ENCODE data around the gene ZNF705A. TPM values are rescaled to one million over a fixed set of nuclear protein-coding genes. Genes with fewer than 3 reads are reported as not detected.
"Not testable (repeated sequence)": the region's sequence is repeated elsewhere in the genome, so short reads cannot be mapped to it uniquely, and the experiment has no call there.

ZNF705A gene
- total RNA-seq, 2 experiments from 2014 or later = 0.08 TPM; not detected in 1

GRCh38 chr12:8134398-8134930 is 22.4 kb upstream of the ZNF705A start:
- POLR2A ChIA-PET; H3K27me3 Mint-ChIP-seq; H3K4me1 Mint-ChIP-seq (ENCODE audit: low read depth); H3K9me3 ChIP-seq (ENCODE audit: control insufficient read depth in 1 of 2, insufficient read depth in 1 of 2, low read length in 2 of 2); H3K27ac Mint-ChIP-seq; H3K4me3 Mint-ChIP-seq; CTCF ChIA-PET; H3K36me3 ChIP-seq (ENCODE audit: insufficient read depth, low read length); intact Hi-C loops (cut with DNase I, micrococcal nuclease); H3K4me1 ChIP-seq (ENCODE audit: insufficient read depth, low read length); H3K27me3 ChIP-seq (ENCODE audit: control insufficient read depth in 1 of 2, insufficient read depth in 2 of 2, low read length in 2 of 2); DNase-seq; ATAC-seq (ENCODE audit: poor library complexity); H3K27ac ChIP-seq (ENCODE audit: low read depth in 1 of 2, low read length in 2 of 2); H3K4me3 ChIP-seq (ENCODE audit: low read length); H3K9me3 Mint-ChIP-seq: not testable (repeated sequence)
- peaks cover 39% of the 10 kb centered on the region for H3K36me3 Mint-ChIP-seq (ENCODE audit: low read depth)

GRCh38 chr12:8141647-8142046 is 15.2 kb upstream of the ZNF705A start:
- intact Hi-C loops (cut with DNase I, micrococcal nuclease); H3K27ac Mint-ChIP-seq; CTCF ChIA-PET; H3K36me3 ChIP-seq (ENCODE audit: insufficient read depth, low read length); DNase-seq; H3K9me3 ChIP-seq (ENCODE audit: control insufficient read depth in 1 of 2, insufficient read depth in 1 of 2, low read length in 2 of 2); H3K27me3 ChIP-seq (ENCODE audit: control insufficient read depth in 1 of 2, insufficient read depth in 2 of 2, low read length in 2 of 2); POLR2A ChIA-PET; H3K9me3 Mint-ChIP-seq; H3K4me3 Mint-ChIP-seq; H3K4me1 ChIP-seq (ENCODE audit: insufficient read depth, low read length); ATAC-seq (ENCODE audit: poor library complexity); H3K4me3 ChIP-seq (ENCODE audit: low read length); H3K4me1 Mint-ChIP-seq (ENCODE audit: low read depth); H3K27ac ChIP-seq (ENCODE audit: low read depth in 1 of 2, low read length in 2 of 2): not testable (repeated sequence)
- Mint-ChIP-seq H3K27me3 (peaks cover 13% of the 10 kb centered on the region), H3K36me3 (ENCODE audit: low read depth) (peaks cover 48% of the 10 kb centered on the region)

GRCh38 chr12:8143261-8143660 is 13.6 kb upstream of the ZNF705A start:
- Mint-ChIP-seq H3K4me1 (ENCODE audit: low read depth) (no peaks in the 10 kb centered on the region), H3K36me3 (ENCODE audit: low read depth) (peaks cover 33% of the 10 kb centered on the region), H3K27ac (no peak overlapping the region), H3K4me3 (no peak overlapping the region), H3K9me3 (peaks cover 9% of the 10 kb centered on the region), H3K27me3 (peaks cover 13% of the 10 kb centered on the region)
- no peak overlapping the region for H3K4me3 ChIP-seq (ENCODE audit: low read length)
- no peak for TF ChIP-seq CTCF (IDR thresholded peaks at IDR 0.05)
- H3K27me3 ChIP-seq (ENCODE audit: control insufficient read depth in 1 of 2, insufficient read depth in 2 of 2, low read length in 2 of 2) = no peaks in the 10 kb centered on the region
- CTCF ChIA-PET = no interaction called here
- no peak overlapping the region for H3K27ac ChIP-seq (ENCODE audit: low read depth in 1 of 2, low read length in 2 of 2)
- ATAC-seq (ENCODE audit: poor library complexity) (no peak), DNase-seq (no peak)
- POLR2A ChIA-PET = no interaction called here
- no peaks in the 10 kb centered on the region for H3K36me3 ChIP-seq (ENCODE audit: insufficient read depth, low read length)
- intact Hi-C loops (cut with DNase I, micrococcal nuclease) = no loop called here
- H3K4me1 ChIP-seq (ENCODE audit: insufficient read depth, low read length) = no peaks in the 10 kb centered on the region
- H3K9me3 ChIP-seq (ENCODE audit: control insufficient read depth in 1 of 2, insufficient read depth in 1 of 2, low read length in 2 of 2) = peaks cover 0 to 9% of the 10 kb centered on the region in 2 experiments

GRCh38 chr12:8145754-8146441 is 10.9 kb upstream of the ZNF705A start:
- no peak for DNase-seq
- H3K27me3 ChIP-seq (ENCODE audit: control insufficient read depth in 1 of 2, insufficient read depth in 2 of 2, low read length in 2 of 2) = no peaks in the 10 kb centered on the region
- H3K4me3 ChIP-seq (ENCODE audit: low read length) = no peak overlapping the region
- peaks cover 11% of the 10 kb centered on the region for H3K9me3 Mint-ChIP-seq
- no peaks in the 10 kb centered on the region for H3K4me1 Mint-ChIP-seq (ENCODE audit: low read depth)
- peaks cover 0 to 6% of the 10 kb centered on the region in 2 experiments for H3K9me3 ChIP-seq (ENCODE audit: control insufficient read depth in 1 of 2, insufficient read depth in 1 of 2, low read length in 2 of 2)
- peaks cover 13% of the 10 kb centered on the region for H3K27me3 Mint-ChIP-seq
- no peak overlapping the region for H3K27ac ChIP-seq (ENCODE audit: low read depth in 1 of 2, low read length in 2 of 2)
- no peaks in the 10 kb centered on the region for H3K4me1 ChIP-seq (ENCODE audit: insufficient read depth, low read length)
- no peak overlapping the region for H3K27ac Mint-ChIP-seq
- no peaks in the 10 kb centered on the region for H3K36me3 ChIP-seq (ENCODE audit: insufficient read depth, low read length)
- intact Hi-C loops (cut with DNase I, micrococcal nuclease) = no loop called here
- H3K4me3 Mint-ChIP-seq = no peak overlapping the region
- TF ChIP-seq CTCF (IDR thresholded peaks at IDR 0.05) = no peak
- CTCF ChIA-PET = no interaction called here
- no peak for ATAC-seq (ENCODE audit: poor library complexity)
- POLR2A ChIA-PET = no interaction called here
- peaks cover 13% of the 10 kb centered on the region for H3K36me3 Mint-ChIP-seq (ENCODE audit: low read depth)

Measured in CD4-positive, alpha-beta T cell (primary cell).